GM21737 (cell line): ENCODE measurements around the gene SPTAN1.
"Not testable (repeated sequence)": the region's sequence is repeated elsewhere in the genome, so short reads cannot be mapped to it uniquely, and the experiment has no call there.

Source experiments
- ATAC-seq: cut with Tn5 transposase; IDR thresholded peaks from one replicate; pipeline ENCODE4 v1.9.1; 2021; ENCODE audit warnings: mild to moderate bottlenecking, moderate library complexity; ENCODE audit not compliant: unreplicated experiment

The SPTAN1 gene

GRCh38 chr9:128656416-128657343, 104.3 kb downstream of the SPTAN1 start, which contains the start of gene DYNC2I2:
DYNC2I2 (minus strand) TSS chr9:128656847; CDS start chr9:128656726, 121 bp downstream.
- peak; percentile 67 for ATAC-seq

GRCh38 chr9:128657344-128657704, 104.9 kb downstream of the SPTAN1 start:
- no peak for ATAC-seq

- no peak for ATAC-seq
Observed at GRCh38 chr9:128657796-128658195, 105.4 kb downstream of the SPTAN1 start.

- ATAC-seq = not testable (repeated sequence)
Observed at GRCh38 chr9:128666481-128666941, 114.1 kb downstream of the SPTAN1 start.

- ATAC-seq = no peak
Observed at GRCh38 chr9:128669786-128670185, 117.4 kb downstream of the SPTAN1 start.

- ATAC-seq = no peak
Observed at GRCh38 chr9:128675382-128675781, 123.0 kb downstream of the SPTAN1 start.

GRCh38 chr9:128677794-128678193, 125.4 kb downstream of the SPTAN1 start:
- ATAC-seq = no peak
